ENCODE results near the gene MTRF1L. TPM values are rescaled to one million over a fixed set of nuclear protein-coding genes. Genes with fewer than 3 reads are reported as not detected.
"Not testable (repeated sequence)": the region's sequence is repeated elsewhere in the genome, so short reads cannot be mapped to it uniquely, and the experiment has no call there.

The MTRF1L gene
- total RNA-seq, 1 experiment from 2014 or later: 26.5 TPM

GRCh38 chr6:152986978-152987377, 15.5 kb downstream of the MTRF1L start:
- no peak overlapping the region for H3K27ac ChIP-seq (ENCODE audit: insufficient read length, low read depth, low read length)

GRCh38 chr6:152985300-152985699, 17.2 kb downstream of the MTRF1L start:
- H3K9me3 Mint-ChIP-seq; H2BK120ac ChIP-seq (ENCODE audit: low read depth, low read length, poor library complexity, severe bottlenecking); H3T11ph ChIP-seq (ENCODE audit: low read length); H3K79me1 ChIP-seq (ENCODE audit: insufficient read depth, low read depth, low read length, poor library complexity, severe bottlenecking); H4K91ac ChIP-seq (ENCODE audit: insufficient read length, low read depth, low read length); DNase-seq; H3K27ac ChIP-seq (ENCODE audit: insufficient read length, low read depth, low read length); H3K4me1 ChIP-seq (ENCODE audit: insufficient read depth, low read length); H3K4ac ChIP-seq (ENCODE audit: low read depth, low read length); H3K23me2 ChIP-seq (ENCODE audit: insufficient read length, low read depth, low read length, poor library complexity, severe bottlenecking); H4K8ac ChIP-seq (replicated peaks; ENCODE audit: insufficient read length, low read depth, low read length); H2BK15ac ChIP-seq (ENCODE audit: low read depth, low read length); H3K23ac ChIP-seq (ENCODE audit: insufficient read length, low read depth, low read length); H3K9me3 ChIP-seq (ENCODE audit: control insufficient read depth, low read depth, low read length); H2AK5ac ChIP-seq (ENCODE audit: insufficient read length, low read length); H4K5ac ChIP-seq (ENCODE audit: insufficient read length, low read depth, low read length); H2BK20ac ChIP-seq (ENCODE audit: low read depth, low read length, poor library complexity, severe bottlenecking); H4K20me1 ChIP-seq (ENCODE audit: control insufficient read depth, insufficient read depth, insufficient read length); H3K27me3 ChIP-seq (ENCODE audit: insufficient read depth, low read length); H3K18ac ChIP-seq (ENCODE audit: insufficient read length, low read depth, low read length); H2BK5ac ChIP-seq (ENCODE audit: insufficient read length, low read length); H3K14ac ChIP-seq (ENCODE audit: insufficient read depth, low read length); H3K56ac ChIP-seq (ENCODE audit: insufficient read length, low read depth, low read length); H2AFZ ChIP-seq (ENCODE audit: low read length); H2BK12ac ChIP-seq (ENCODE audit: insufficient read length, low read depth, low read length); H3K27me3 Mint-ChIP-seq (ENCODE audit: low read depth): not testable (repeated sequence)
- Histone ChIP-seq H3K79me2 (ENCODE audit: insufficient read depth, low read length) (peaks cover 33% of the 10 kb centered on the region; the same call in 1 of the 2 replicates), H3K4me2 (ENCODE audit: insufficient read depth, insufficient read length, low read length) (peak overlapping the region; percentile 95), H3K9ac (ENCODE audit: extremely low read depth, insufficient read length, low read length) (peak overlapping the region; percentile 54)
- H3K4me1 Mint-ChIP-seq: peaks cover 23% of the 10 kb centered on the region in 2 experiments
- H3K36me3 Mint-ChIP-seq (ENCODE audit: insufficient read depth in 1 of 3, low read depth in 3 of 3): peaks cover 21 to 30% (median 25%) of the 10 kb centered on the region in 3 experiments; a peak in 6 of 7 replicates
- 0 out of 7 replicates have a peak overlapping the region, but pooled peaks of 1 of the 3 experiments have one; percentile 55 for H3K27ac Mint-ChIP-seq
- no CpG with 5 or more reads among the region's 11 CpGs for WGBS (ENCODE audit: extremely low coverage, insufficient read length, low lambda C conversion rate)
- H3K4me3 Mint-ChIP-seq: peak overlapping the region; percentile 92 to 98

More at GRCh38 chr6:152986978-152987377, 15.5 kb downstream of the MTRF1L start:
- Histone ChIP-seq H4K8ac (replicated peaks; ENCODE audit: insufficient read length, low read depth, low read length) (no peak overlapping the region), H2AK5ac (ENCODE audit: insufficient read length, low read length) (no peak overlapping the region), H4K20me1 (ENCODE audit: control insufficient read depth, insufficient read depth, insufficient read length) (no peaks in the 10 kb centered on the region), H3K4me2 (ENCODE audit: insufficient read depth, insufficient read length, low read length) (no peak overlapping the region), H3K9me3 (ENCODE audit: control insufficient read depth, low read depth, low read length) (no peaks in the 10 kb centered on the region), H3K4me1 (ENCODE audit: insufficient read depth, low read length) (no peaks in the 10 kb centered on the region), H2AFZ (ENCODE audit: low read length) (no peak overlapping the region), H2BK20ac (ENCODE audit: low read depth, low read length, poor library complexity, severe bottlenecking) (no peak overlapping the region), H3K27me3 (ENCODE audit: insufficient read depth, low read length) (no peaks in the 10 kb centered on the region), H3K23me2 (ENCODE audit: insufficient read length, low read depth, low read length, poor library complexity, severe bottlenecking) (peaks cover 7% of the 10 kb centered on the region), H2BK5ac (ENCODE audit: insufficient read length, low read length) (no peak overlapping the region), H2BK12ac (ENCODE audit: insufficient read length, low read depth, low read length) (no peak overlapping the region), H3K9ac (ENCODE audit: extremely low read depth, insufficient read length, low read length) (no peak overlapping the region), H3K14ac (ENCODE audit: insufficient read depth, low read length) (no peak overlapping the region), H3K56ac (ENCODE audit: insufficient read length, low read depth, low read length) (no peak overlapping the region), H4K5ac (ENCODE audit: insufficient read length, low read depth, low read length) (no peak overlapping the region), H2BK120ac (ENCODE audit: low read depth, low read length, poor library complexity, severe bottlenecking) (no peak overlapping the region), H2BK15ac (ENCODE audit: low read depth, low read length) (no peak overlapping the region), H3T11ph (ENCODE audit: low read length) (no peak overlapping the region), H4K91ac (ENCODE audit: insufficient read length, low read depth, low read length) (no peak overlapping the region), H3K79me1 (ENCODE audit: insufficient read depth, low read depth, low read length, poor library complexity, severe bottlenecking) (peaks cover 2% of the 10 kb centered on the region), H3K79me2 (ENCODE audit: insufficient read depth, low read length) (peaks cover 20% of the 10 kb centered on the region; the same call in 1 of the 2 replicates), H3K4ac (ENCODE audit: low read depth, low read length) (no peak overlapping the region), H3K18ac (ENCODE audit: insufficient read length, low read depth, low read length) (no peak overlapping the region), H3K23ac (ENCODE audit: insufficient read length, low read depth, low read length) (no peak overlapping the region)
- peaks cover 13% of the 10 kb centered on the region in 2 experiments for H3K4me1 Mint-ChIP-seq
- no CpG with 5 or more reads among the region's 2 CpGs for WGBS (ENCODE audit: extremely low coverage, insufficient read length, low lambda C conversion rate)
- H3K27ac Mint-ChIP-seq: peak overlapping the region in 1 of 3 experiments; percentile 6; a peak in 2 of 7 replicates
- no peak for TF ChIP-seq CTCF (conservative IDR thresholded peaks at IDR 0.05)
- no peak for DNase-seq
- no peaks in the 10 kb centered on the region; the same call in 1 of the 2 replicates for H3K27me3 Mint-ChIP-seq (ENCODE audit: low read depth)
- no peak overlapping the region for H3K4me3 Mint-ChIP-seq
- H3K9me3 Mint-ChIP-seq: no peaks in the 10 kb centered on the region; a peak in 1 of 5 replicates
- peaks cover 21 to 32% (median 30%) of the 10 kb centered on the region in 3 experiments; a peak in 5 of 7 replicates for H3K36me3 Mint-ChIP-seq (ENCODE audit: insufficient read depth in 1 of 3, low read depth in 3 of 3)

Measured in H9 (cell line).